UCSD-AML1 (cell line): Measurements from ENCODE around the gene GGACT.

ENCODE experiments used
- DNase-seq: peaks from one replicate; lab custom pipeline; 2025; ENCODE audit not compliant: unreplicated experiment; lab: John Stamatoyannopoulos, UW

The GGACT gene

DNA sequence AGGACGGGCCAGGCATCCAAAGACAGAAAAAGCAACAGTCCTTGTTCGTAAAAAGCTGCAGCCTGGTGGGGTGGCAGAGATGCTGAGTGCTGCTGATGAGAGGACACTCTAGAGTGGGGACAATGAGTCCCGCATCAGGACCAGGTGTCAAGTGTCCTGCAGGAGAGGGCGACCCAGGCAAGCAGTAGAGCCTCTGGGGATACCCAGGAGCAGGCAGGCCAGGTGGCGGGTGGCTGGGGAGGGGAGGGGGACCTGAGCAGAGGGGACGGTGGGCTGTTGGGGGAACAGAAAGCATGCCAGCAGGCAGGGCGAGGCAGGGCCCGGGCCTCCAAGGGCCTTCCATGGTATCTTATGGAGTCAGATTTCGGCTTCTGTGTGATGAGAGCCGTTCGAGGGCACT, 35.8 kb downstream of the GGACT start:
- DNase-seq, result no peak

GRCh38 chr13:100549316-100549715, 39.3 kb downstream of the GGACT start:
- no peak for DNase-seq

DNA sequence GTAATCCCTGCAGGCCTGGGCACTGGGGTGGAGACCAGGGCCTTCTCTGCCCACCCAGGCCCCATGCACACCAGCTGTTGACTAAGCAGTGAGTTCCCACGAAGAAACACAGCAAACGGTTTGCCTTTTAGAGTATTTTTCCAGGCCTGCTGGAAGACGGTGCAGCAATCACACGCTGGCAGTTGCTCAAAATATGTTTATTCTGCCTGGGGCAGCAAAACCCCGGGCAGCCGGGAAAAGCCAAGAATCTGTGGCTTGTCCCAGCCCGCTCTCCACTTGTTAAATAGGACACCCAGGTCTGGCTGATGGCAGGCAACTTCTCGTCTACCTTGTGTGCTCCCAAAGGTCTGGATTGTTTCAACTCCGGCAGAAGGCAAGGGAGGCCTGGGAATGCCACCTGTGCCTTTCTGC, 40.8 kb downstream of the GGACT start:
- DNase-seq, result no peak

DNA sequence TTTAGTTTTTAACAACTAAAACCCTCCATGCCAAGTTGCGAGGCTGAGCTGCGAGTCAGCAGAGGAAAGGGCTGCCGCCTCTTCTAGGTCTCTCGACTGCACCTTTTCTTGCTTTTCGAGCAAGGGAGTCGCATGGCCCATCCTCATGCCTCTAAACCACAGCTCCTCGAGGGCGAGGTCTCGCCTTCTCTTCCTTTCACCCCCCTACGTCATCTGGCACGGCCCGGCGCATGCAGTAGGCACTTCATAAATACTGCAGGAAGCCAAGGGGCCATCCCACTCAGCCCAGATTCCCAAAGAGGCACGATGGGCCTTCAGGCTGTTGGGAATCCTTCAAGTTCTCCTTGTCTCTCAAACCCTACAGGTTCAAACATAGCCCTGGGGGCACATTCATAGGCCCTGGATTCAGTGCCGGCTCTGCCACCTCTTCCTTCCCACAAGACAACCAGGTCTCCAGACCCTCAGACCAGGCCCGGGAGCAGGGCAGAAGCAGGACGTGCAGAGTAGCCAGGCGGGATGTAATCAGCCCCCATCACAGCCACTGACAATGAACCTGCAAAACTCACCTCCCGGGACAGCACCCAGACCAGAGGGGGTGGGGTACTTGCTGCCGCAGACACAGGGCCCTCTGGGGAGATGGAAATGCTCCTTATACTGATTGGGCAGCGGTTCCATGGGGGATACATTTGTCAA, 41.7 kb downstream of the GGACT start:
- DNase-seq, result no peak

- DNase-seq, result no peak
These were observed 42.9 kb downstream of the GGACT start for GRCh38 chr13:100545684-100546061.

DNA sequence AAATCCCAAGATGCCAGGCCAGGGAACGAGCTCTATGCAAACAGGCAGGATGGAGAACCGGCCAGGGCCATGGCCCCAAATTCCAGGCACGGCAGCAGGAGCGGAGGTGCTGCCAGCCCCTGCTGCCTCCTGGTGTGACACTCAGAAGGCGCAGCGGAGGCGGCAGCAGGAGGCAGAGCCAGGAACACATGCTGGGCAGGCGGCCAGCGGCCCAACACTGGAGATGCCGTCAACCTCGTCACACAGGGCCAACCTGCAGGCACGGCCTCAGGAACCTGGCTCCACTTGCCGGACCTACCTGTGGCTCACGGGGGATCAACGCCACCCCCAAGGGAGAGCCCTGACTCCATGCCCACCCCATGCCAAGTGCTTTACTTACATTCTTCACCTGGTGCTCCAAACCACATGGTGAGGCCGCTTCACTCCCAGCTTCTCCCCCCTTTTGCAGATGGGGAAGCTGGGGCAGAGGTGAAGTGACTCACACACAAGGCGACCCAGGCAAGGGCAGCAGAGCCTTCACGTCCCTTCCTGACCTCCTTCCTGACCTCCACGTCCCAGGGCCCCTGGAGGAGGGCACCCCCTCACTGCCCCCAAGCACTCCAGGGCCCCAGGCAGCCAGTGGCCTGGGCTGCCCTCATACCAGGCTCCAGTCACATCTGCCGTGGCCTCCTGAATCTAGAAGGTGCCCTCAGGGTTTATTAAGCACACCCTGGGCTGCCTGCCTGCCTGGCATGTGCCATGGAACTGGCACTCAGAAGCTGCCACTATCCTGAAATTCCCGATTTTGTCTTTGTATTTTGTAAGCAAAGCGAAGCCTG, 43.5 kb downstream of the GGACT start:
- no peak for DNase-seq

- DNase-seq, result no peak
These were observed 44.6 kb downstream of the GGACT start for GRCh38 chr13:100543872-100544602.

GRCh38 chr13:100542826-100543156, 45.8 kb downstream of the GGACT start:
- no peak for DNase-seq

- no peak for DNase-seq
These were observed 46.4 kb downstream of the GGACT start for GRCh38 chr13:100541897-100542825.

- DNase-seq, result no peak
These were observed 48.0 kb downstream of the GGACT start for GRCh38 chr13:100540621-100541020.

GRCh38 chr13:100537951-100538462, 50.6 kb downstream of the GGACT start:
- no peak for DNase-seq

GRCh38 chr13:100537486-100537885, 51.1 kb downstream of the GGACT start:
- no peak for DNase-seq

- DNase-seq, result no peak
These were observed 51.9 kb downstream of the GGACT start for GRCh38 chr13:100536643-100537180.

DNA sequence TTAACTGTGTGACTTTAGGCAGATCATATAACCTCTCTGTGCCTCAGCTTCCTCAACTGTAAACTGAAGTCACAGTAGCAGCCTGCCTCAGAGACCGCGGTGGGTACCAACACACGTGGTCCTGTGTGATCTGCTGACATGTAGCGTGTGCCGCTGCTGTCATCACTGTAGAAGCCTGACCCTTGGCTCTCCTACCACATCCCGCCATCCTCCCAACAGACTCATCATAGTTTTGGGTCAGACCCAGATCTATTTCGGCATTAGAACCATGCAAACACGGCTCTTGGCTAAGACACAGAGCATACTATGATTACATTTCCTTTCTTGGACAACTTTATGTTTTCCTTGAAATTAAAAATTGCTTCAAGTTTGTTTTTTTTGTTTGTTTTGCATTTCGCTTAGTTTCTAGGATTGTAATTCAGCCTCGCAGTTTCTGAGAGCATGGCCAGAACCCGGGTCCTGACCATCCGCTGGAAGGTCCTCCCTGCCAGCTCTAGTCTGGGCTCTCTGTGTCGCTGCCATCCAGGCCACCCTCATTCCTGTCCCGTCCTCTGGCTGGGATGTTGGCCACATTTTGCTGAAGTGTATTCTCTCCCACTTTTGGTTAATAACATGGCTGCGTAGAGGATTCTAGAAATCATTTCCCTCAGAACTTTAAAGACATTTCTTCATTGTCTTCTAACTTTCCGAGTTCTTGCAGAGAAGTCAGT, 53.0 kb downstream of the GGACT start:
- DNase-seq, result no peak

GRCh38 chr13:100534911-100535310, 53.7 kb downstream of the GGACT start:
- DNase-seq, result no peak

- no peak for DNase-seq
These were observed 54.3 kb downstream of the GGACT start for GRCh38 chr13:100534147-100534843.

GRCh38 chr13:100533588-100534041, 55.0 kb downstream of the GGACT start:
- DNase-seq, result no peak

GRCh38 chr13:100532836-100533435, 55.7 kb downstream of the GGACT start:
- no peak for DNase-seq
